ENCODE results near the gene SASH1. TPM values are rescaled to one million over a fixed set of nuclear protein-coding genes. Genes with fewer than 3 reads are reported as not detected.

SASH1 gene
- total RNA-seq, 4 donors from 2014 or later, result 132 to 238 (median 160) TPM

DNA sequence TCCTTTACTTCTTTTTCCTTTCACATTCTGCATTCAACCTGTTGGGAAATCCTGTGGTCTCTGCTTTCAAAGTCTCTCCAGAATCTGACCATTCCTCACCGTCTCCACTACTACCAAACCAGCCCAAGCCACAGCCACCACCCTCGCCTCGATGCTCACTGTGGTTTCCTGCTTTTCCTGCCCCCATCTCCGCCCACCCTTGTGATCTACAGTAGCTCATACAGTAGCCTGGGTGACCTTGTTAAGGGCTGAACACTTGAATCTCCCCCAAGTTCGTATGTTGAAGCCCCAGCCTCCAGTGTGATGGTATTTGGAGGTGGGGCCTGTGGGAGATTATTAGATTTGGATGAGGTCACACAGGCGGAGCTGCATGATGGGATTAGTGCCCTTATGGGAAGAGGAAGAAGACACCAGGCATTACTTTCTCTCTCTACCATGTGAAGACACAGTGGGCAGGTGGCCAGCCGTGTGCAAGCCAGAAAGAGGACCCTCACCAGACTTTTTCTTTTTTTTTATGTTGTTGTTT lies 215.2 kb downstream of the SASH1 start:
- Histone ChIP-seq H3K27me3 (no peaks in the 10 kb centered on the region), H3K9me3 (no peaks in the 10 kb centered on the region), H3K27ac (no peak overlapping the region), H3K4me1 (peaks cover 0 to 10% (median 4%) of the 10 kb centered on the region in 4 donors), H3K36me3 (no peaks in the 10 kb centered on the region), H3K4me3 (no peak overlapping the region)
- no peak for DNase-seq (ENCODE audit: low spot score in 2 of 2)
- TF ChIP-seq CTCF (IDR thresholded peaks at IDR 0.05), result no peak
- no peak for TF ChIP-seq POLR2A (IDR thresholded peaks at IDR 0.05)
- no peak for TF ChIP-seq EP300 (IDR thresholded peaks at IDR 0.05)
- WGBS, 2 donors, result 69 to 72% methylated on average over 7 of the region's 7 CpGs

DNA sequence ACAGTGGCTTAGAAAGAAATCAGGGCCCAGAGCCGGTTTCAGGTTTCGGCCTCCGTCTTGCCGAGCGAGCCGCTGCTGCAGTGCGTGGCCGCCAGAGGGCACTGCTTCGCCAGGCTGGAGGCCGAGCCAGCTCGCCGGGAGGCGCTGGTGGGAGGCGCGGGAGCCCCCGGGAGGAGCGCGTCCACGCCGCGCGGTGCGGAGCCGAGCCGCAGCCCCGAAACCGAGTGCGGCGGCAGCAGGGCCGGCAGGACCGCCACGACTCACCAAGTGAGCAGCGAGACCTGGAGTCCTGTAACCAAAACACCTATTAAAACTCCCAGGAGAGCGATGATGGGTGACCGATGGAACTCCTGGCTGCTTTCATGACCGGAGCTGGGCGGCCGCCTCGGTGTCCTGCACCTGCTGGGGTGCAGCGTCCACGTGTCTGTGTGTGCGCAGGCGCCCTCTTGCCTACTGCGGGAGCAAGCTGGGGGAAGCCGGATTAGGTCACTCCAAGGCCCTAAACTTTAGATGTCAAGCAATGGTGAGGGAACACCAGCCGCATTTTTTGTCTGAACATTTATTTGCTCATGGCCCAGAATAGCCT lies 217.3 kb downstream of the SASH1 start:
- WGBS, 2 donors, result 5 to 7% methylated on average over 32 to 37 of the region's 46 CpGs
- Histone ChIP-seq H3K27ac (peak overlapping the region in 1 of 4 donors; percentile 65), H3K4me1 (peaks cover 0 to 10% (median 4%) of the 10 kb centered on the region in 4 donors), H3K9me3 (no peaks in the 10 kb centered on the region), H3K36me3 (no peaks in the 10 kb centered on the region), H3K4me3 (peak overlapping the region; percentile 17 to 58 (median 40)), H3K27me3 (no peaks in the 10 kb centered on the region)
- peak; percentile 65 to 73 for DNase-seq (ENCODE audit: low spot score in 2 of 2)
- TF ChIP-seq CTCF (IDR thresholded peaks at IDR 0.05) (peak; percentile 95 to 98 (median 97)), EP300 (IDR thresholded peaks at IDR 0.05) (peak in 1 of 2 donors; percentile 35), POLR2A (IDR thresholded peaks at IDR 0.05) (no peak)

DNA sequence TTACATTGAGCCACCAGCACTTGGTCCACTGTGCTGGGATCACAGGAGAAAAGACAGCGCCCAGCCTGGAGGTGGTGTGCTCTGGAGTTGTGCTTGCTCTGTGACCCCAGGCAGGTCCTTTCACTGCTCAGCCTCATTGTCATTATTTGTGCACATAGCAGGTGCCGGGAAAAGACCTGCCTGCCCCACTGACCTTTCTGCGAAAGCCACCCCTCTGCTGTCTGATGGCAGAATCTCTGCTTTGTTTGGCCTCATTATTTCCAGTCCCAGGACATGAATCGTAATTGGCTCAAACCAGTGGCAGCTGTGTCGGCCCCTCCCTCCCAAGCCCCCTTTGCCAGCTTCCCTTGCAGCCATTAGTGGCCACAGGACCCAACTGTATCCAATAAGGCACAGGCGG lies 219.0 kb downstream of the SASH1 start:
- WGBS, 2 donors, result 95 to 96% methylated on average over 6 of the region's 6 CpGs
- no peak overlapping the region for H3K4me3 ChIP-seq
- H3K27me3 ChIP-seq, result no peaks in the 10 kb centered on the region
- no peak for DNase-seq (ENCODE audit: low spot score in 2 of 2)
- H3K4me1 ChIP-seq, result peaks cover 0 to 27% (median 8%) of the 10 kb centered on the region in 4 donors
- H3K9me3 ChIP-seq, result no peaks in the 10 kb centered on the region
- H3K36me3 ChIP-seq, result no peaks in the 10 kb centered on the region
- no peak overlapping the region for H3K27ac ChIP-seq
- TF ChIP-seq CTCF (IDR thresholded peaks at IDR 0.05) (no peak), POLR2A (IDR thresholded peaks at IDR 0.05) (no peak), EP300 (IDR thresholded peaks at IDR 0.05) (no peak)

DNA sequence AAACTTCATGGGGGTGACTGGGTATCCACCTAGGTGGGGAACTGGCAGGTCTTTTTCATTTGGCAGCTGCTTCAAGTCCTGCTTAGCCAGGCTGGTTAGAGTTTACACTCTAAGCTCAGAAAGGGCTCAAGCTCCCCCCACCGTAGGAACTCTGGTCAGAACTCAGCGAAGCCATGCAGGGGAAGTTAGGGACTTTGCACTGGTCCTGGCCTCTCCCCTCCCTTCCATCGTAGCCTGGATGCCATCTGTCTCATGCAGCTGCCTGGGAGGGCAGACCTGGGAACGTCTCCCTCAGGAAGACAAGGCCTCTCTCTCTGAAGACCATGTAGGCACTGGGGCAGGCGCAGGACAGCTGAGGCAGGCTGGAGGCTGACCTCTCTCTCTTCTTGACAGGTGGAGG lies 220.4 kb downstream of the SASH1 start:
- Histone ChIP-seq H3K27me3 (no peaks in the 10 kb centered on the region), H3K27ac (no peak overlapping the region), H3K9me3 (no peaks in the 10 kb centered on the region), H3K4me1 (peaks cover 0 to 38% (median 8%) of the 10 kb centered on the region in 4 donors), H3K4me3 (no peak overlapping the region), H3K36me3 (no peaks in the 10 kb centered on the region)
- TF ChIP-seq POLR2A (IDR thresholded peaks at IDR 0.05) (no peak), CTCF (IDR thresholded peaks at IDR 0.05) (no peak), EP300 (IDR thresholded peaks at IDR 0.05) (no peak)
- 86 to 93% methylated on average over 4 to 5 of the region's 5 CpGs for WGBS, 2 donors
- no peak for DNase-seq (ENCODE audit: low spot score in 2 of 2)

DNA sequence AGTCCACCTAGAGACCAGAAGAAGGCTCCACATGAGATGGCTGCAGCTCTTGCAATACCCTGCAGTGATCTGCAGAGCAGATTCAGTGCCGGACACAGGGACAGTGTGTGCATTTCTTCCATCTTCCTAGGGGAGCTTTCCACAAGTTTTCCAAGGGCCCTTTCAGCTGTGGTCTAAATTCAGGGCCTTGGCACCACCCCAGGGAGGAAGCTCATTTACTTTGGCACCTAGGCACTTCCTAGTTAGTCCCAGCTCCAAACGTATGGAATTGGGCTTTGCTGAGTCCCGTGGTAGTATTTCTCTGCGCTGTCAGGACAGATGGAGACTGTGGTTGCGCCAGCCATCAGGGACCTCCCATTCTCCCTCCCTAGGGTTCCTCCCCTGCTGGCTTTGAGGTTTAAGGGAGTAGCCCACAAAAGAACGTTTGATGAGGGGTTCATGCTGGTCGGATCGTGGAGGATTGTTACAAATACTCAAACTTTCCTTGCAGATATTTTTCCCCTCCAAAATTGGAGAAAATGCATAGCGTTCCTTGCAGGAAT lies 221.9 kb downstream of the SASH1 start:
- no peak overlapping the region for H3K4me3 ChIP-seq
- 63 to 79% methylated on average over 7 to 9 of the region's 9 CpGs for WGBS, 2 donors
- TF ChIP-seq POLR2A (IDR thresholded peaks at IDR 0.05) (no peak), EP300 (IDR thresholded peaks at IDR 0.05) (no peak), CTCF (IDR thresholded peaks at IDR 0.05) (no peak)
- H3K36me3 ChIP-seq, result no peaks in the 10 kb centered on the region
- H3K27ac ChIP-seq, result no peak overlapping the region
- H3K4me1 ChIP-seq, result peaks cover 0 to 34% (median 8%) of the 10 kb centered on the region in 4 donors
- no peaks in the 10 kb centered on the region for H3K9me3 ChIP-seq
- DNase-seq (ENCODE audit: low spot score in 2 of 2), result no peak
- no peaks in the 10 kb centered on the region for H3K27me3 ChIP-seq

Measured in tibial nerve (tissue), 4 donors.